ENCODE results near the gene C1QC.
A peak's percentile ranks its signal among the peaks of the same experiment; 100 is the strongest.

DNA sequence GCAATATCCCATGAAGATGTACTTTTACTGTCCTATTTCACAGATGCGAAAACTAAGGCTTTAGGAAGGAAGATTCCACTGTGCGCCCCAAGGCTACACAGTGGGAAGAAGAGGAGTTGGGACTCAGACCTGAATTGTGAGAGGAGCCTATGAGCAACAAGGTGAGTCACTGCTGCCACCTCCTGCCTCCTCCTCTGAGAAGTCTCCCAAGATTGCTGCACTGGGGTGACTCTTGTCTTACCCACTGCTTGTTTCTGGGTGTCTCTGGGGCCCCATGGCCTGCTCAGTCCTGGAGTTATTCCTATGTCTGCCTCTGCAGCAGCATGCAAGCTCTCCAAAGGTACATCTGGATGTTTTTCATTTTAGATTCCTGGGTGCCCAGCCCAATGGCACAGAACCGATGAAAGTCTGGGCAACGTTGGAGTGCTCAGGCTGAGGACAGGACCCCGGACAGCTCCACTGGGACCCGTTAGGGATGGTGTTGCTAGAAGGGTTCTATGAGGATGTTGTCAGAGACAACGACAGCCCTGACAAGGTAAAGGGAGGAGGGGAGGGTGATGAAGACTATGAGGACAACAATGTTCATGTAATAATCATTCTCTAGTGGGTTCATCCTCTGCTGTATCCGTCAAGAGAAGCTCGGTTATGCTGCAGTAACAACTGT, 18.0 kb upstream of the C1QC start:
- TF ChIP-seq, protein P1, sequence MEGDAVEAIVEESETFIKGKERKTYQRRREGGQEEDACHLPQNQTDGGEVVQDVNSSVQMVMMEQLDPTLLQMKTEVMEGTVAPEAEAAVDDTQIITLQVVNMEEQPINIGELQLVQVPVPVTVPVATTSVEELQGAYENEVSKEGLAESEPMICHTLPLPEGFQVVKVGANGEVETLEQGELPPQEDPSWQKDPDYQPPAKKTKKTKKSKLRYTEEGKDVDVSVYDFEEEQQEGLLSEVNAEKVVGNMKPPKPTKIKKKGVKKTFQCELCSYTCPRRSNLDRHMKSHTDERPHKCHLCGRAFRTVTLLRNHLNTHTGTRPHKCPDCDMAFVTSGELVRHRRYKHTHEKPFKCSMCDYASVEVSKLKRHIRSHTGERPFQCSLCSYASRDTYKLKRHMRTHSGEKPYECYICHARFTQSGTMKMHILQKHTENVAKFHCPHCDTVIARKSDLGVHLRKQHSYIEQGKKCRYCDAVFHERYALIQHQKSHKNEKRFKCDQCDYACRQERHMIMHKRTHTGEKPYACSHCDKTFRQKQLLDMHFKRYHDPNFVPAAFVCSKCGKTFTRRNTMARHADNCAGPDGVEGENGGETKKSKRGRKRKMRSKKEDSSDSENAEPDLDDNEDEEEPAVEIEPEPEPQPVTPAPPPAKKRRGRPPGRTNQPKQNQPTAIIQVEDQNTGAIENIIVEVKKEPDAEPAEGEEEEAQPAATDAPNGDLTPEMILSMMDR (IDR thresholded peaks at IDR 0.05; ENCODE audit: low read depth, low read length, missing input control), result no peak
- TF ChIP-seq EGR1 (IDR thresholded peaks at IDR 0.05; ENCODE audit: low read depth in 2 of 2) (no peak), ZBTB33 (IDR thresholded peaks at IDR 0.05) (no peak), RAD21 (IDR thresholded peaks at IDR 0.05) (no peak), NR2F2 (IDR thresholded peaks at IDR 0.05) (no peak), TAF1 (conservative IDR thresholded peaks at IDR 0.05) (no peak), FOXA1 (IDR thresholded peaks at IDR 0.05) (no peak), SP1 (IDR thresholded peaks at IDR 0.05) (no peak)
- TF ChIP-seq, protein P2, sequence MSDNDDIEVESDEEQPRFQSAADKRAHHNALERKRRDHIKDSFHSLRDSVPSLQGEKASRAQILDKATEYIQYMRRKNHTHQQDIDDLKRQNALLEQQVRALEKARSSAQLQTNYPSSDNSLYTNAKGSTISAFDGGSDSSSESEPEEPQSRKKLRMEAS (IDR thresholded peaks at IDR 0.05), result no peak
- TF ChIP-seq, protein P3, sequence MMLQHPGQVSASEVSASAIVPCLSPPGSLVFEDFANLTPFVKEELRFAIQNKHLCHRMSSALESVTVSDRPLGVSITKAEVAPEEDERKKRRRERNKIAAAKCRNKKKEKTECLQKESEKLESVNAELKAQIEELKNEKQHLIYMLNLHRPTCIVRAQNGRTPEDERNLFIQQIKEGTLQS (IDR thresholded peaks at IDR 0.05), result no peak
- TF ChIP-seq, protein P4, sequence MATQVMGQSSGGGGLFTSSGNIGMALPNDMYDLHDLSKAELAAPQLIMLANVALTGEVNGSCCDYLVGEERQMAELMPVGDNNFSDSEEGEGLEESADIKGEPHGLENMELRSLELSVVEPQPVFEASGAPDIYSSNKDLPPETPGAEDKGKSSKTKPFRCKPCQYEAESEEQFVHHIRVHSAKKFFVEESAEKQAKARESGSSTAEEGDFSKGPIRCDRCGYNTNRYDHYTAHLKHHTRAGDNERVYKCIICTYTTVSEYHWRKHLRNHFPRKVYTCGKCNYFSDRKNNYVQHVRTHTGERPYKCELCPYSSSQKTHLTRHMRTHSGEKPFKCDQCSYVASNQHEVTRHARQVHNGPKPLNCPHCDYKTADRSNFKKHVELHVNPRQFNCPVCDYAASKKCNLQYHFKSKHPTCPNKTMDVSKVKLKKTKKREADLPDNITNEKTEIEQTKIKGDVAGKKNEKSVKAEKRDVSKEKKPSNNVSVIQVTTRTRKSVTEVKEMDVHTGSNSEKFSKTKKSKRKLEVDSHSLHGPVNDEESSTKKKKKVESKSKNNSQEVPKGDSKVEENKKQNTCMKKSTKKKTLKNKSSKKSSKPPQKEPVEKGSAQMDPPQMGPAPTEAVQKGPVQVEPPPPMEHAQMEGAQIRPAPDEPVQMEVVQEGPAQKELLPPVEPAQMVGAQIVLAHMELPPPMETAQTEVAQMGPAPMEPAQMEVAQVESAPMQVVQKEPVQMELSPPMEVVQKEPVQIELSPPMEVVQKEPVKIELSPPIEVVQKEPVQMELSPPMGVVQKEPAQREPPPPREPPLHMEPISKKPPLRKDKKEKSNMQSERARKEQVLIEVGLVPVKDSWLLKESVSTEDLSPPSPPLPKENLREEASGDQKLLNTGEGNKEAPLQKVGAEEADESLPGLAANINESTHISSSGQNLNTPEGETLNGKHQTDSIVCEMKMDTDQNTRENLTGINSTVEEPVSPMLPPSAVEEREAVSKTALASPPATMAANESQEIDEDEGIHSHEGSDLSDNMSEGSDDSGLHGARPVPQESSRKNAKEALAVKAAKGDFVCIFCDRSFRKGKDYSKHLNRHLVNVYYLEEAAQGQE (IDR thresholded peaks at IDR 0.05), result peak; percentile 85

Measured in liver (tissue), 3 donors.